ENCODE data around the gene RSRC1. TPM values are rescaled to one million over a fixed set of nuclear protein-coding genes. Genes with fewer than 3 reads are reported as not detected.

RSRC1 gene
- total RNA-seq, 2 donors from 2014 or later: 37.4 to 41.0 TPM

Other genes with a start within 250 kb of the RSRC1 start
- gene SHOX2, start 3.7 kb upstream of the RSRC1 start, total RNA-seq: 1 to 10 TPM; 1.6 to 3.4 TPM